Head of caudate nucleus (tissue), 42 donors: Measurements from ENCODE around the gene LRRC10.

Experiments
- DNase-seq, 42 donors: peaks; one replicate each; pipeline versions ENCODE4 v3.0.0 to v3.0.0-alpha.2; 2020 to 2021; ENCODE audit warnings: mixed read lengths in 7 of 42
- intact Hi-C: fragments of 100-400 bp; cut with DNase I; formaldehyde crosslinking; loops from one replicate; pipeline ENCODE4 v1.15.0; 2022

LRRC10 gene

GRCh38 chr12:69610729-69611128 is at the start of gene LRRC10:
Gene LRRC10 (minus strand): TSS chr12:69610907. CDS start chr12:69610838, 69 bp downstream.
- DNase-seq, result no peak
- intact Hi-C loops, result no loop called here

DNA sequence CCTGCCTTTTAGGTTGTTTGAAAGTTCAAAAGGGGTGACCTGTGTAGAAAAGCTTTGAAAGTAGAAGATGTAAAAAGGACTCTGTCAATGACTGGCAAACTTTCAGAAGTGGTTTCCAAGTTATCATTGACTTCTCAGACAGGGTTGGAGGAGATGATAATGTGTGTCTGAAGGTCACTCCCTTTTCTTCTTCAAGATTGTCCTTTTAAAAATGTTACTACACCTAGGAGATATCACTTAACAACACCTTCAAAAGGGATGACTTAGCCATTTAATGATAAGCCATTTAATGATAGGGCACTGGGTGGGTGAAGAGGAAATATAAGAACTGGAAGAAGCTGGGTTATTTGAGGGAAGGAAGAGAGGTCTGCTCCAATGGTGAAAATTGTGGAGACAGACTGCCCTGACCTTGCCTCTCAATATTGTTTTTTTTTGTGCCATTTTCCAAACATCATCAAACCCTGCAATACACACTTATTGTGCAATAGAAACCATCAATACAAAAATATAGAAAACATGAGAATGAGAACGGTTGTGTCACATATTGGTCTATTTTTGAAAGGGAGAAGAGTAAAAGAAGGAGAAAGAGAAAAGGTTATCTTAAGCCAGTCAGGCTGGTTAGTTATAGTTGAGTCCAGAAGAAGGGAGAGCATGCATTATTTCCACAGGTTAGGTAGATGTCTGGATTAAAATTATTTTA is 49.6 kb upstream of the LRRC10 start:
- intact Hi-C loops, result no loop called here

GRCh38 chr12:69658203-69658602 is 47.5 kb upstream of the LRRC10 start:
- intact Hi-C loops, result no loop called here

More for the DNA sequence above, 49.6 kb upstream of the LRRC10 start:
- DNase-seq, result no peak

GRCh38 chr12:69657376-69658137 is 46.9 kb upstream of the LRRC10 start:
- DNase-seq, result no peak
- intact Hi-C loops, result no loop called here

More at GRCh38 chr12:69658203-69658602, 47.5 kb upstream of the LRRC10 start:
- DNase-seq, result no peak

GRCh38 chr12:69655616-69656340 is 45.1 kb upstream of the LRRC10 start:
- no peak for DNase-seq
- intact Hi-C loops, result no loop called here

- no peak for DNase-seq
- intact Hi-C loops, result no loop called here
Measured at GRCh38 chr12:69653703-69654102, 43.0 kb upstream of the LRRC10 start.

- intact Hi-C loops, result no loop called here
Measured at GRCh38 chr12:69651922-69652321, 41.2 kb upstream of the LRRC10 start.

DNA sequence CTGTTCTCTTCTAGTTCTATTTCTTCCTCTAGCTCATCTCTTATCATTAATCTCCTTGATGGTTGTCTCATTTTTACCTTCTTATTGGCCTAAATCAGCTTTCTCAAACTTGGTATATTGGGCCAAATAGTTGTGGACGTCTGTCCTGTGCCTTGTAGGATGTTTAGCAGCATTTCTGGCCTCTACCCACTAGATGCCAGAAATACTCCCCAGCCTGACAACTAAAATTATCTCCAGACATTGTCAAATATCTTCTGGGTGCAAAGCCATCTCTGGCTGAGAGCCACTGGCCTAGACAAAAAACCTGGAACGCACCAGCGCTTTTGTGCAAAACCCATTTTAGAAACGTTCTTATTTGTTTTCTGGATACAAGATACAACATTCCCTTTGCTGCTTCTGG is 38.8 kb upstream of the LRRC10 start:
- DNase-seq, result no peak
- intact Hi-C loops, result no loop called here

More at GRCh38 chr12:69651922-69652321, 41.2 kb upstream of the LRRC10 start:
- DNase-seq, result no peak

DNA sequence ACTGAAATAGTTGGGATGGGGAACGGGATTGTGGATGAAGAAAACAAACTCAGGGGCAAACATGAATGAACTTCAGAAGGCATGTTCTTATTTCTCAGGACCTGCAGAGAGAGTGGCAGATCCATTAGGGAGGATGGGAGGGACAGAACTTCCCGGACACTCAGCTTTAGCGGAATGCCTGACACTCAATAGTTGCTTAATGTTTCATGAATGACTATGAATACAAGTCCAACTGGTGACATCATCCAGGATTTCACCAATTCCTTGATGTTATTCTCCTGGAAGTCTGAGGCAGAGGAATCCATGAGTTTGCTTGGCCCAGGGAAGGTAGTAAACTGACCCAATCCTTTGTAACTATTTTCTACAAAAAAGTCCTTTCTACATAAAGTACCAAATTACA is 37.8 kb upstream of the LRRC10 start:
- intact Hi-C loops, result no loop called here
- DNase-seq, result no peak

DNA sequence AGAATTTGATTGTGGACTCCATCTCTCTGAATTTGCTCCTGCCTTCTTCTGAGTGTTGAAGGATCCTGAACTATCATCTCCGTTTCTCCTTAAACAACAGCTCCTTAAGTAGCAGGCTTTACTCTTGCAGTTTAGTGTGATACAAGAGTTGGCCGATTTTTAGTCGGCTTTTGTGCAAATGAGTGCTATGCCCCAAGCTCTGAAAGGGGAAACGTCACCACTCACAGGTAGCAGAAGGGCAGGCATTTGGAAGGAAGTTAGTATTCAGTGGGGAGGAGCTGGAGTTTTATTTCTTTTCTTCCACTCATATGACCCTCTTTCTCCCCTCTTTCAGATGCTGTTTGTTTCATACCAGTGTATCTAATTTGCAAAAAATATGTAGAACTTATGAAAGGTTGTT is 36.5 kb upstream of the LRRC10 start:
- intact Hi-C loops, result no loop called here
- no peak for DNase-seq

DNA sequence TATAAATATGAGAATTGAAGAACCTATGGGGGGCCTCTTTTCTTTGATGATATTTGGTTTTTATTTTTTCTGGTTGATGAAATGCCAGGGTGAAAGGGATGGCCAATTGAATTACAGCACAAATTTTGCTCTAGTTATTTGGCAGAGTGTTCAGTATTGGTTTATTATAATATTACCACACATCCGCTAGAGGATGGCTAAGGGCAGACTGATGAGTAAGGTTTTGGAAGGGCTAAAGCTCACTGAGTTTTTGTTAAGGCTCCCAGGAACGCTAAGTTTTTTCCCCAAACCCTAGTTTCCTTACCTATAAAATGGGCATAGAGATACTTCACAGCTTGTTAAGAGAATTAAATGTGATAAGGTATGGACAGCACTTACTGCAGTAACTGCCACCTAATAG is 34.3 kb upstream of the LRRC10 start:
- intact Hi-C loops, result no loop called here
- DNase-seq, result no peak

DNA sequence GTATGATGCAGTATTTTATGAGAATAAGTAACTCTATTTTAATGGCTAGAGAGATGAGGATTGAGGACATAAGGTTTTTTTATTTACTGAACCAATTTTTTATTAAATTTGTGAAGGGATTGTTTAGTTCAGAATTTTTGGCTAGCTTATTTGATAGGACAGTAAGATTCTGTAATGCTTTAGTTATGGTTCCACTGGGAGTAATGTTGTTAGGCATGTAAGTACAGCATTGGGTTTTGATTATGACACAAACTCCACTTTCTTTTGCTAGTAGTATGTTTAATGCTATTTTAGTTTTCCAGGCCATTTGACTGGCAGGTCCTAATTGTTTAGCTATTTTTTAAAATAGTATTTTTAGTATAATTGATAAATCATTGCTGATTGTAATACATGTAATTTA is 33.8 kb upstream of the LRRC10 start:
- DNase-seq, result no peak
- intact Hi-C loops, result no loop called here

- DNase-seq, result no peak
- intact Hi-C loops, result no loop called here
Measured at GRCh38 chr12:69642531-69642930, 31.8 kb upstream of the LRRC10 start.

GRCh38 chr12:69641546-69641945 is 30.8 kb upstream of the LRRC10 start:
- intact Hi-C loops, result no loop called here
- DNase-seq, result no peak

GRCh38 chr12:69639400-69640016 is 28.8 kb upstream of the LRRC10 start:
- DNase-seq, result peak; percentile 10 to 83 (median 59)
- intact Hi-C loops, result no loop called here

DNA sequence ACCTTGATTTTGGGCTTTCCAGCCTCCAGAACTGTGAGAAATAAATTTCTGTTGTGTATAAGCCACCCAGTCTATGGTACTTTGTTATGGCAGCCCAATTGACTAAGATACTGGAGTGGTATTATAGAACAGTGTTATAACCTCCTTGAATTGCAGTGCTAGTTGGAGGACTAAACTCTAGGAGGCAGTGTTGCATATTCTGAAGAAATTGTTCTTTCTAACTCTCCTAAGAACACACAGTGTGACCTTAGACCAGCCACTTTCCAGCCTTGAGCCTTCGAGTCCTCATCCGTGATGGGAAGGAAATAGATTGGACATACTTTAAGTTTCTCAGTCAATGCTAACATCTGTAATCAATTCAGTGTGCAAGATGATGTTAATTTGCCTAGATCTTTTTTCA is 22.4 kb upstream of the LRRC10 start:
- intact Hi-C loops, result no loop called here
- DNase-seq, result no peak

GRCh38 chr12:69630191-69630590 is 19.5 kb upstream of the LRRC10 start:
- intact Hi-C loops, result no loop called here
- DNase-seq, result no peak

DNA sequence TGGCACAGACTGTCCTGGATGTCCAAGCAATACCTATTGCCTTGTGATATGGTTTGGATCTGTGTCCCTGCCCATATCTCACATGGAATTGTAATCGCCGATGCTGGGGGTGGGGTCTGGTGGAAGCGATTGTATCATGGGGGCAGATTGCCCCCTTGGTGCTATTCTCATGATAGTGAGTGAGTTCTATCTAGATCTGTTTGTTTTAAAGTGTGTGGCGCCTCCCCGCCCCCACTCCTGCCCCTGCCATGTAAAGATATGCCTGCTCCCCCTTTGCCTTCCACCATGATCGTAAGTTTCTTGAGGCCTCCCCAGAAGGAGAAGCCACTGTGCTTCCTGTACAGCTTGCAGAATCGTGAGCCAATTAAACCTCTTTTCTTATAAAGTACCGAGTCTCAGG is 16.8 kb upstream of the LRRC10 start:
- intact Hi-C loops, result no loop called here

DNA sequence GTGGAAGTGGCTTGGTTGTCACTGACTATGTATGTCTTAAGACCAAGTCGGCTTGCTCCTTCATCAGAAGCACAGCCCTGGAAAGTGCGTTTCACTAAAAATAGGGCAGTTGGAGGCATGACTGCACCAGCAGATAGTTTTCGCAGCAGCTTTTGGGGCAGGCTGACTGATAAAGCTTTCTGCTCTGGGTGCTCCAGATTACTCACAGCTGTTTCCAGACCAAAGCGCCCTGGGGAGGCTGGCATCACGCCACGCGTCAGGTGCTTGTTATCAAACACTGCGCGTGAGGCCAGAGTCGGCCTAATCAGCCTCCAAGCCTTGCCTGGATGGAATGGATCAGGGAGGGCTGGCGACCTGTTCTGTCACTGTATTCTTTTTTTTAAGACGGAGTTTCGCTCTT is 13.3 kb upstream of the LRRC10 start:
- intact Hi-C loops, result no loop called here
- peak in 4 of 42 donors; percentile 10 to 45 (median 26) for DNase-seq

More for the DNA sequence above, 16.8 kb upstream of the LRRC10 start:
- no peak for DNase-seq

DNA sequence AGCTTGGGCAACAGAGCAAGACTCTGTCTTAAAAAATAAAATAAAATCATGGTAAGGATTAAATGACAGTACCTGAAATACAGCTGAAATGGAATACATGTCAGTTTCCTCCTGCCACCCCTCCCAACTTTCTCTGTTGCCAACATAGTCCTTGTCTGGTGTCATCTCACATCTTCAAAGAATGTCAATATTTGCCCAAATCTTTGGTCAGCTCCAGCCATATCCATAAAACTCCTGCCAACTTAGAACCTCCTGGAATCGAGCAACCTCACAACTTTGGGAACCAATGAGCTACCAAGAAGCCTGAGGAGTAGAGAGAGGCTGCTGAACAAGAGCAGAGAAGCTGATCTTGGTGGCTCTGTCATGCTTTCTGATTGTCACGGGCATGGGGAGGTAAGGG is 10.8 kb upstream of the LRRC10 start:
- intact Hi-C loops, result no loop called here
- DNase-seq, result no peak
